ENCODE data around the gene MEI1.
"Not testable (repeated sequence)": the region's sequence is repeated elsewhere in the genome, so short reads cannot be mapped to it uniquely, and the experiment has no call there.

- TF ChIP-seq CTCF, POLR2A (IDR thresholded peaks at IDR 0.05): not testable (repeated sequence)
Measured at GRCh38 chr22:41663594-41663993, 35.7 kb upstream of the MEI1 start.
